Activated CD8-positive, alpha-beta T cell treated with anti-CD3 and anti-CD28 coated beads for 36 hours (primary cell): ENCODE data around the gene TMEM63A. TPM values are rescaled to one million over a fixed set of nuclear protein-coding genes. Genes with fewer than 3 reads are reported as not detected.

ENCODE experiments used
- ATAC-seq: fragments of 200-7000 bp; cut with Tn5 transposase; one replicate; pipeline ENCODE4 v1.10.0; 2021; ENCODE audit warnings: mild to moderate bottlenecking, moderate library complexity
- CTCF ChIA-PET: fragments of 350-600 bp; sonication (Branson Sonifier 250); formaldehyde crosslinking; loops from one replicate; lab custom pipeline; 2021; ENCODE audit warnings: antibody characterized with exemption; lab: Charles Lee
- POLR2A ChIA-PET: fragments of 350-600 bp; sonication (Branson Sonifier 250); formaldehyde crosslinking; loops from one replicate; lab custom pipeline; 2021; ENCODE audit warnings: antibody characterized with exemption; lab: Charles Lee
- DNase-seq: peaks from one replicate; pipeline ENCODE4 v3.0.0-alpha.2; 2020
- H3K27ac Mint-ChIP-seq: one replicate; pipeline ENCODE4 v1.8.0; 2021; ENCODE audit warnings: mild to moderate bottlenecking, mixed read lengths
- H3K27me3 Mint-ChIP-seq: one replicate; pipeline ENCODE4 v1.8.0; 2021; ENCODE audit warnings: mixed read lengths
- H3K36me3 Mint-ChIP-seq: one replicate; pipeline ENCODE4 v1.8.0; 2021; ENCODE audit warnings: low read depth, mixed read lengths
- H3K4me1 Mint-ChIP-seq: one replicate; pipeline ENCODE4 v1.8.0; 2021; ENCODE audit warnings: low read depth, mixed read lengths
- H3K4me3 Mint-ChIP-seq: one replicate; pipeline ENCODE4 v1.8.0; 2021; ENCODE audit warnings: mild to moderate bottlenecking, moderate library complexity, mixed read lengths
- H3K9me3 Mint-ChIP-seq: one replicate; pipeline ENCODE4 v1.8.0; 2021; ENCODE audit warnings: mixed read lengths
- intact Hi-C: fragments of 100-400 bp; cut with micrococcal nuclease; formaldehyde crosslinking; loops from one replicate; pipeline ENCODE4 v1.10.0; 2022
- total RNA-seq, 2 experiments: library from RNA; stranded (reverse); gene quantifications; one replicate each; pipeline ENCODE4 v1.2.3, GENCODE V29; 2021
- TF ChIP-seq, protein P1 (sequence below): fragments of 200-600 bp; IDR thresholded peaks from one replicate; pipeline ENCODE4 v1.8.0; 2022; ENCODE audit warnings: antibody characterized with exemption, mild to moderate bottlenecking

The TMEM63A gene
- total RNA-seq, 2 experiments from 2014 or later = 51.4 to 54.6 TPM

DNA sequence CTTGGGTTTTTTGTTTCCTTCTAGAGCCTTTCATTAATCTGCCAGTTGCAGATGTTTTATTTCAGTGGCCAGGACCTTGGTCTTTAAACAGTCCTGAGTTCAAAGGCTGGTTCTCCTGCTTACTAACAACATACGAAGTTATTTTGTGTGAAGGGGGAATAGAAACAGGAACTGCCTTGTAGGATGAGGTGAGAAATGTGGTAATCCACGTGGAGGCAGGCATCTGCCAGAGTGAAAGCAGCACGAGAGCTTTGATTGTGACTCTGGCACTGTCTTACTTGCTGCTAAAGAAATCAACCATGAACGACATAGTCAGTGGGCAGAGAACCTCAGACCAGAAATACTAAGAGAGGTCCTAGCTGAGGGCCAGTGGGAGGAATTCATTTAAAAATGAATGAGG lies 30.4 kb downstream of the TMEM63A start:
- Mint-ChIP-seq H3K36me3 (peaks cover 48% of the 10 kb centered on the region), H3K27ac (peak overlapping the region; percentile 72), H3K4me3 (no peak overlapping the region), H3K27me3 (no peaks in the 10 kb centered on the region), H3K4me1 (peaks cover 57% of the 10 kb centered on the region), H3K9me3 (no peaks in the 10 kb centered on the region)
- TF ChIP-seq, protein P1, sequence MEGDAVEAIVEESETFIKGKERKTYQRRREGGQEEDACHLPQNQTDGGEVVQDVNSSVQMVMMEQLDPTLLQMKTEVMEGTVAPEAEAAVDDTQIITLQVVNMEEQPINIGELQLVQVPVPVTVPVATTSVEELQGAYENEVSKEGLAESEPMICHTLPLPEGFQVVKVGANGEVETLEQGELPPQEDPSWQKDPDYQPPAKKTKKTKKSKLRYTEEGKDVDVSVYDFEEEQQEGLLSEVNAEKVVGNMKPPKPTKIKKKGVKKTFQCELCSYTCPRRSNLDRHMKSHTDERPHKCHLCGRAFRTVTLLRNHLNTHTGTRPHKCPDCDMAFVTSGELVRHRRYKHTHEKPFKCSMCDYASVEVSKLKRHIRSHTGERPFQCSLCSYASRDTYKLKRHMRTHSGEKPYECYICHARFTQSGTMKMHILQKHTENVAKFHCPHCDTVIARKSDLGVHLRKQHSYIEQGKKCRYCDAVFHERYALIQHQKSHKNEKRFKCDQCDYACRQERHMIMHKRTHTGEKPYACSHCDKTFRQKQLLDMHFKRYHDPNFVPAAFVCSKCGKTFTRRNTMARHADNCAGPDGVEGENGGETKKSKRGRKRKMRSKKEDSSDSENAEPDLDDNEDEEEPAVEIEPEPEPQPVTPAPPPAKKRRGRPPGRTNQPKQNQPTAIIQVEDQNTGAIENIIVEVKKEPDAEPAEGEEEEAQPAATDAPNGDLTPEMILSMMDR = no peak
- intact Hi-C loops = no loop called here
- CTCF ChIA-PET = interaction anchor here (0.9 kb wide), 1 partner anchor 10 kb away, joined by 3 read pairs; no protein-coding TSS in a partner anchor
- POLR2A ChIA-PET = interaction anchor here (0.9 to 2.6 kb wide), 4 partner anchors 9 to 42 kb away, joined by 3 to 8 read pairs (median 5); partner anchors contain the start of gene EPHX1
- DNase-seq = peak; percentile 63
- peak; percentile 50 for ATAC-seq

DNA sequence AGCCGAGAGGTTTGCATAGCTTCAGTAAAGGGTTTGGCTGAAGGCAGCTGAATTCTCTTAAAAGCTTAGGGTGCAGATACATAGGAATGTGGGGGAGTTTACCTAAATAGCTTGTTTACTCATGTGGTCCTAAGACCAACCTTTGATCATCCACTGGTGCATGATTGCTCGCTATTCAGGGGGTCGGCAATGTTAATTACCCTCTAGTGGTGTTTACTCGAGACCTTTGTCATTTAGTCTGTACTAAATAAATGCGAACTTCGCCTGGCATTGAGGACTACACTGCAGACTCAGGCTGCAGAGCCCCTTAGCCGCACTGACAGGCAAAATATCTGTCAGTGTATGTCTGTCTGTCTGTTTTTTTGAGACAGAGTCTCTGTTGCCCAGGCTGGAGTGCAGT lies 31.8 kb downstream of the TMEM63A start:
- no peak for ATAC-seq
- Mint-ChIP-seq H3K4me1 (peaks cover 51% of the 10 kb centered on the region), H3K27ac (peak overlapping the region; percentile 72), H3K4me3 (no peak overlapping the region), H3K27me3 (no peaks in the 10 kb centered on the region), H3K36me3 (peaks cover 40% of the 10 kb centered on the region), H3K9me3 (no peaks in the 10 kb centered on the region)
- DNase-seq = no peak
- TF ChIP-seq, protein P1 = no peak
- ChIA-PET POLR2A (interaction anchor here (0.6 to 2.6 kb wide), 3 partner anchors 15 to 73 kb away, joined by 3 to 8 read pairs (median 3); partner anchors contain the start of gene SRP9), CTCF (no interaction called here)
- intact Hi-C loops = no loop called here

DNA sequence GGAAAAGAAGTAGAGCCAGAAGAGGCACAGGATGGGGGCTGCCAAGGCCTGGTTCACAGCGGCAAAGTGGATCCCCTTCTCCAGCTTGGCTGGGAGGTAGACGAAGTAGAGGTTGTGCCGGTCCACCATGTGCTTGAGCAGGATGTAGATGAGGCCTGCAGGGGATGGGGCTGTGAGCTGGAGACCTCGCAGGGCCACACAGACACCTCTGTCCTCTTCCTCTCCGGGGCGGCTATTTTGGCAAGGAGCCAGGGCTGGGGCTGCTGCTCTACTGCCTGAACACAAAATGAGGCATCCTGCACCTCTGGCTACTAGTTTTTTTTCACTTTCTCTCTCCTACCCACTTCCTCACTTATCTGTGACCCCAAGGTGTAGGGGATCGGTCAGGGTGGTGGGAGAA lies 32.3 kb downstream of the TMEM63A start:
- H3K27me3 Mint-ChIP-seq = no peaks in the 10 kb centered on the region
- CTCF ChIA-PET = no interaction called here
- H3K36me3 Mint-ChIP-seq = peaks cover 40% of the 10 kb centered on the region
- ATAC-seq = peak; percentile 38
- peak; percentile 66 for DNase-seq
- POLR2A ChIA-PET = interaction anchor here (0.6 to 1.4 kb wide), 2 partner anchors 33 to 72 kb away, joined by 3 read pairs; partner anchors contain the start of gene SRP9
- H3K27ac Mint-ChIP-seq = peak overlapping the region; percentile 72
- H3K4me3 Mint-ChIP-seq = no peak overlapping the region
- H3K4me1 Mint-ChIP-seq = peaks cover 51% of the 10 kb centered on the region
- no peaks in the 10 kb centered on the region for H3K9me3 Mint-ChIP-seq
- intact Hi-C loops = no loop called here
- TF ChIP-seq, protein P1 = no peak

DNA sequence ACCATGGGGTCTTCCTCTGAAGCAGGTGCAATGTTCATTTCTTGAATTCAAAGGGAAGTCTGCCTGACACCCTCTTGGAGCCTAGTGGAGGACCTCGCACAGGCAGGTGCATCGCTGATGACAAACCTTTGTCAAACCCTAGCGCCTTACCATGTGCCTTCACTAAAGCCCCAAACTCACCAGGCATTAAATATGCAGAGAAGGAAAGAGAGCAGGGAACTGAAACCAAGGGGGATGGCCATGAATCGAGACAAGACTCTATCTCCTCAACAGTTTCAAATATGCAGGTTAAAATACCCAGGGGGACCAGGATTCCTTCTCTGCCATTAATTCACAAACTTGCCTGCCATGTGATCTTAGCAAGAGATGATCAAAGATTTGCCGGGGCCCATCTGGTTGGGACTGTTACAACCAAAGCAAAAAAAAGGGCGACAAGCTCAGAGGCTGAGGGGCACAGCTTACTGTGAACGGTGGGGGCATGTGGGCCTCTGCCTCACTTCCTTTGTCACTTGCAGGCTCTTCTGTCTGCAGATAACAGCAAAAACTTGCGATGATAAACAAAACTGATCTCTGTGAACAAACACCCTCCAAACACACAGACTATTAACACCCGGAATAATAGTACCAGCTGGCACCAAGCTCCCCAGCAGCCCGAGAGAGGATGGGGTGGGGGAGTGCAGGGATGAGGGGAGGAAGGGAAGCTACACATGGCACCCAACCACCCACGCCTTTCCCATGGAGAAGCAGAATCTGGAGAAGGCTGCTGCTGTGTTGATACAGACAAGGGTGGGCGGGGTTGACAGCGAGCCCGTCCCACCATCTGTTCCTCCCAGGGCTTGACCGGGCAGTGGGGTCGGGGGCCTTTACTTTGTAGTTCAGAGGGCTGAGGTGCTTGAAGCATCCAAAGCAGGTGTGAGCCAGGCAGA lies 33.9 kb downstream of the TMEM63A start:
- peaks cover 54% of the 10 kb centered on the region for H3K4me1 Mint-ChIP-seq
- peaks cover 34% of the 10 kb centered on the region for H3K36me3 Mint-ChIP-seq
- H3K9me3 Mint-ChIP-seq = no peaks in the 10 kb centered on the region
- peak overlapping the region; percentile 72 for H3K27ac Mint-ChIP-seq
- ATAC-seq (peak; percentile 68), DNase-seq (peak; percentile 58)
- H3K4me3 Mint-ChIP-seq = peak overlapping the region; percentile 2
- TF ChIP-seq, protein P1 = no peak
- ChIA-PET POLR2A (interaction anchor here (0.7 to 1.3 kb wide), 4 partner anchors 10 to 70 kb away, joined by 3 read pairs; partner anchors contain the start of gene SRP9), CTCF (interaction anchor here (1.2 kb wide), 1 partner anchor 12 kb away, joined by 3 read pairs; no protein-coding TSS in a partner anchor)
- no peaks in the 10 kb centered on the region for H3K27me3 Mint-ChIP-seq
- intact Hi-C loops = no loop called here
